Cardiac fibroblast (primary cell): ENCODE data around the gene CEACAM8.

Experiments
- DNase-seq, 2 donors: peaks; one replicate each; pipeline versions ENCODE4 v3.0.0 to v3.0.0-alpha.2; 2010; ENCODE audit warnings: low read depth in 2 of 2
- H3K4me3 ChIP-seq, 2 donors: replicated peaks in 1 of 2; 1 replicate in 1 of 2; 2 replicates in 1 of 2; pipeline ENCODE4 v1.5.1; 2011; ENCODE audit warnings: low read depth in 2 of 2, low read length in 2 of 2, mild to moderate bottlenecking in 2 of 2, moderate library complexity in 1 of 2
- CTCF ChIP-seq: IDR thresholded peaks from one replicate; pipeline ENCODE4 v1.5.1; 2011; ENCODE audit warnings: low read depth, mild to moderate bottlenecking, low read length, inconsistent platforms

CEACAM8 gene

GRCh38 chr19:42531313-42531712 is 63.4 kb downstream of the CEACAM8 start:
- TF ChIP-seq CTCF: no peak
- no peak for DNase-seq
- no peak overlapping the region for H3K4me3 ChIP-seq
